ENCODE measurements around the gene ADGRB2.

- no peak for TF ChIP-seq CTCF (IDR thresholded peaks at IDR 0.05)
- TF ChIP-seq POLR2AphosphoS5 (IDR thresholded peaks at IDR 0.05), result no peak
- no peak for TF ChIP-seq POLR2A (IDR thresholded peaks at IDR 0.05)
Measured at GRCh38 chr1:31801458-31801857, 37.3 kb upstream of the ADGRB2 start.
